Stimulated activated CD4-positive, alpha-beta T cell treated with anti-CD3 and anti-CD28 coated beads, Interleukin-1b, Interleukin-23, amount 100 ng/mL, for 4 hours (primary cell): Measurements from ENCODE around the gene RXFP1.

ENCODE experiments used
- DNase-seq, 2 donors: peaks; one replicate each; pipeline ENCODE4 v3.0.0-alpha.2; 2020; ENCODE audit warnings: low read depth in 2 of 2

Gene RXFP1

GRCh38 chr4:158521484-158522088, at the start of gene RXFP1:
TSS of gene RXFP1 (plus strand) at chr4:158521882. CDS start at chr4:158521977, 95 bp downstream.
- DNase-seq, result no peak

DNA sequence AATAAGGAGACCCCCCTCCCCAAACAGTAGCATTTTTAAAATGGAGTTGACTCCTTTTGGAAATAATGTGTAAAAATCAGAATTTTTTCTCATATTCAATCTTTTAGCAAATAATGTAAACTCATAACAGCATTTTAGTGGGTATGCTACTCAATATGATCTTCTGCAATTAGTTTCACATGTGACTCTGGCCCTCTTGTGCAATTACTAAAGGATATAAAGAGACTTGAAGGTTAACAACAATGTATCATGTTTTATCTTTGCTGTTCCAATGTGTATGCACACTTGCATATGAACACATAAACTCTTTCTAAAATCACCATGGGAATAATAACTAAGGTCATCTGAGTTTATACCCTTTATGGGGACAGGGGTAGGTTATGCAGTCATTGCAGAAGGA, 39.9 kb upstream of the RXFP1 start:
- no peak for DNase-seq

- no peak for DNase-seq
Observed at GRCh38 chr4:158484173-158484885, 37.4 kb upstream of the RXFP1 start.

- no peak for DNase-seq
Observed at GRCh38 chr4:158490629-158491028, 31.1 kb upstream of the RXFP1 start.

DNA sequence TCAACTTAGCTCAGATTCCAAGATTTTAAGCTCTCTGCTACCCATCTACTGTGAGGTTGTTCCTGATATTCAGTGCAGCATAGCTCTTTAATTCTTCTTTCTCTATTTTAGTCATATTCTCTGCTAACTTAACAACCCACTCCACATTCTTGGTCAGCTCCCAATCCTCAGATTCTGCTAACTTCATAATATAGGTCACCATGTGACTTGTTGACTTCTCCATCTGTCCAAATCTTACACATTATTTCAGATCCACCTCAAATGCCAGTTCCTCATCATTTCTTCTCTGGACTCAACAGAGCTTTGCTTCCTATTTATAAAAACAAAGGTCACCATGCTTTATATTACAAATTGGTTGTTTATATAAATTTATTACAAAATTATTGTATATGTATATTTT, 29.3 kb upstream of the RXFP1 start:
- no peak for DNase-seq

DNA sequence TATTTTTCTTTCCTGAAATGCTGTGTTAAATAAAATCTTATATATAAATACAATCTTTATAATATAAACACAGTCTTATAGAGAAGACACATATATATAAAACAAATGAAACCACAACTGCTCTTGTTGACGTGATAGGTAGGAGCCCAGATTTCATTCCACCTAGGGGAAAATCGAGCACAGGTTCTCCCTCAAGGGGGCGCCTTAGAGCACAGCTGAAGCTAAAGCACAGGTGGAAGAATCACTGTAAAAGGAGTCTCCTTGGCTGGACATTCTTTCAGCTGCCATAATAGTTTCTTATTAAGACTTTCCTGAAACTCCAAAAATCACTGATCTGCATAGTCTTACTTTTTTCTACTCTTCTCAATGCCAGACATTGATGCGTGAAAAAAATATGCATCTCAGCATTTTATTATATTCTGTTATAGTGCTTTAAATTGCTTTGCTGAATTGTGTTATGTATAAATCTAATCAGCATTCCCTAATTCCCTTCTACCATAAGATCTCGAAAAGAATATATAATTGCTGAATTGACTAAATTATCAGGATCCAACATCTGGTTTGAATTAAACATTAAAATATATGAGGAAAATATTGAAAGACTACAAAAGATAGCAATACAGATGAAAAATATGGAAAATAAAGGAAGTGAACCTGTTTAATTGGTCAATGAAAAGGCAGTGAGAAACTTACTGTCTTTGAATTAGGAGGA, 25.5 kb upstream of the RXFP1 start:
- peak in 1 of 2 donors; percentile 12 for DNase-seq

- DNase-seq, result no peak
Observed at GRCh38 chr4:158500054-158500453, 21.6 kb upstream of the RXFP1 start.

- no peak for DNase-seq
Observed at GRCh38 chr4:158513256-158513655, 8.4 kb upstream of the RXFP1 start.

DNA sequence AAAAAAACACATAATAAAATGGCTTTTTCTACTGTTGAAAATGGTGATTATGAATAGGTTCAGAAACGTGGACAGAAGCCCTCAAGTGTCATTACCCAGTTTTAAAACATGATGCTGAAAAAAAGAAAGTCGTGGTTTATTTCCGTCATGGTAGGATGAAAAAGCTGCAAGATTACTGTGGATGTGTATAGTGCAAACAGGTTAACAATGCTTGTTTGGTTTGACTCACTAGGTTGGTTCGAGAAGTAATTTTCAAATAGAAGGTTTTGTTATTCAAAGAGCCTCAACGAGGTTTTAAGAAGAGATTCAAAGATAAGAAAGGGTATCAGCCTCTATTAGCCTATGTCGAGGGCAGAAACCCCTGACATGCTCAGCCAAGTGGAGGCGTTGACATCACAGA, 2.5 kb upstream of the RXFP1 start:
- DNase-seq, result no peak

DNA sequence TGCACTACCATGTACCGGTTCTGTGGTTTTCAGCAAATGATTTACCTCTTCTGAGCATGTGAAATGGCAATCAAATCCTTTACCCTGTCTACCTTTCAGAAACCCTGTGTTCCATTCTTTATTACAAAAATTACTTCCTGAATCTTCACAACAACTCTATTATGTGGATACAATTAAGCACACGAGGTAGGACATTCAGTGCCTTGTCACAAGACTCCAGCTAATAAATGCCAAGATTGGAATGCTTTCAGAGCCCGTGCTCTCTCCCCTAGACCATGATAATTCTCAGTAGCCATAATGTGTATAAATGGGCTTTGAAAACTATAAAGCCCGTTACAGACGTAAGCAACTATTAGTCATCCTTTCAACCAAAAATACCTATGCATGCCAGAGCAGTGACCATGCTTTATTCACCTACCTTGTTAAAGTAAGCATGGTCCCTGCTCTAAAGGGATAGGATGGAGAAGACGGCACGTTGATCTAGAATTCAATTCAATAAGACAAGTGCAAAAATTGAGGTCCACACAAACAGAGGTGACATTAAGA, 2.4 kb downstream of the RXFP1 start:
- DNase-seq, result no peak

DNA sequence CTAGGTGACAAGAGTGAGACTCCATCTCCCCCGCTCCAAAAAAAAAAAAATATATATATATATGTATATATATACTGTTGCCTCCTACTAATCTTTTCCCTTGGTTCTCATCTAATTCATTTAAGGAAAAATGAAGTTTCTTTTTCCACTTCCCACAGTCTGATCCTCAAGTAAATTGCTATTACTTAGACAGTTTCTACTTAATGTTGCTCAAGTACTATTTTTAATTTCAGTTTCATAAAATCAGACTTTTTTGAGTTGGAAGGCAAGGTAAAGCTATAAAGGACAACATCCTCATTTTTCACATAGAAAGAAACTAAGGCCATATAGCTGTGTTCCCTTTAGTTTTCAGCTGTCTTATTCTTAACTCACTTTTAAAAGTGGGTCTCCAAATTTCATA, 5.8 kb downstream of the RXFP1 start:
- DNase-seq, result no peak

DNA sequence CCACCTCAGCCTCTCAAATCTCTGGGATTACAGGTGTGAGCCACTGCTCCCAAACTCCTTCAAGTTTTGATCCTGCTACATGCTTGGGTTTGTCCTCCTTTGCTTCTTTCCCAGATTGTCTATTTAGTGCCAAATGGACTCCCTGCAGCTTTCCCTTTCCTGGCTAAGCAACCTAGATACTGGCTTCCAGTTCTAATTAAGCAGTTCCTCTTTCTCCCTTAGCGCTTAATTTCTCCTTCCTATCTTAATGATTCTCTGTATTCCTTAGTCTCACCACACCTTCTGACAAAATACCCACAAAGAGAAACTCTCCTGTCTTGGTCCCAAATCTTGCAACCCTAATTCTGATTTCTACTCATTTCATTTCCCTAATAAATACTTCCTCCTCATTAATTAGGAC, 7.8 kb downstream of the RXFP1 start:
- no peak for DNase-seq

- DNase-seq, result no peak
Observed at GRCh38 chr4:158530381-158530780, 8.7 kb downstream of the RXFP1 start.

DNA sequence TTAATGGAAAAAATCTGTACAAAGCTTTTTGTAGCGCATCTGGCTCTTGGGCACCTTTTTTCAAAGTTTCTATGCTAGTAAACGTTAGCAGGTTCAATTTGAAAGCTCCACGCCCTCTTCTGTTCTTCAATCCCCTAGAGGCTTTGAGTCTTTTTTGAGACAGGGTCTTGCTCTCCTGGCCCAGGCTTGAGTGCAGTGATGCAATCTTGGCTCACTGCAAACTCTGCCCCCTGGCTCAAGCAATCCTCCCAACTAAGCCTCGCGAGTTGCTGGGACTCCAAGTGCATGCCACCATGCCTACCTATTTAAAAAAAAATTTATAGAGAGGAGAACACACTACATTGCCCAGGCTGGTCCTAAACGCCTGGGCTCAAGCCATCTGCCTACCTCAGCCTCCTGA, 9.2 kb downstream of the RXFP1 start:
- DNase-seq, result no peak

GRCh38 chr4:158532556-158533231, 11.0 kb downstream of the RXFP1 start:
- DNase-seq, result no peak

GRCh38 chr4:158534727-158535126, 13.0 kb downstream of the RXFP1 start:
- DNase-seq, result no peak

GRCh38 chr4:158535130-158535614, 13.5 kb downstream of the RXFP1 start:
- no peak for DNase-seq

- no peak for DNase-seq
Observed at GRCh38 chr4:158536833-158537232, 15.2 kb downstream of the RXFP1 start.

DNA sequence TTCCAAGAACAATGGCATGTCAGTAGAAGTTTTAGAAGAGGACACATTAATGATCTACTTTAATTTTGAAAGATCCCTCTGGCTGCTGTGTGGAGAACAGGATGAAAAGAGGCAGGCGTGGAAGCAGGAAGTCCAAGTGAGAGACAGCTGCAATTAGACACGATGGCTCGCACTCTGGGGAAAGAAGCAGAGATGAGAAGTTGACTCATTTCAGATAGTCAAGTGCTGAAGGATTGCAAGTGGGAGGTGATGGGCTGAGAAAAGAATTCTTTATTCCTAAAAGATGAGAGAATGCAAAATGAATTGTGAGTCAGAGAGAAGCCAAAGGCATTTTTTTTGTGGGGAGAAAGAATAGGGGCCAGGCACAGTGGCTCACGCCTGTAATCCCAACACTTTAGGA, 16.5 kb downstream of the RXFP1 start:
- DNase-seq, result no peak

DNA sequence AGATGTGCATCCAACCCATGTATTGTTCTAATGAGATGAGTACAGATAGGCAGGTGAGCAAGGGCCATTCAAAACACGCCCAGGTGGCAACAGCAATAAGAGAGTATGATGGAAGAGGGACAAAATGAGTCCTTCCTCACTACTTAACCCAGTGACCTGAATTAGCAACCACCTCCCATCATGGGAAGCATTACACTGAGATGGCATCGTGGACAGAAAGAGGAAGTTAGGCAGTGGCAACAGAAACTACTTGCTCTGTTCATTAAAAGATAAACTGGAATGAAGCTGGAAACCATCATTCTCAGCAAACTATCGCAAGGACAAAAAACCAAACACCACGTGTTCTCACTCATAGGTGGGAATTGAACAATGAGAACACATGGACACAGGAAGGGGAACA, 17.2 kb downstream of the RXFP1 start:
- DNase-seq, result no peak

DNA sequence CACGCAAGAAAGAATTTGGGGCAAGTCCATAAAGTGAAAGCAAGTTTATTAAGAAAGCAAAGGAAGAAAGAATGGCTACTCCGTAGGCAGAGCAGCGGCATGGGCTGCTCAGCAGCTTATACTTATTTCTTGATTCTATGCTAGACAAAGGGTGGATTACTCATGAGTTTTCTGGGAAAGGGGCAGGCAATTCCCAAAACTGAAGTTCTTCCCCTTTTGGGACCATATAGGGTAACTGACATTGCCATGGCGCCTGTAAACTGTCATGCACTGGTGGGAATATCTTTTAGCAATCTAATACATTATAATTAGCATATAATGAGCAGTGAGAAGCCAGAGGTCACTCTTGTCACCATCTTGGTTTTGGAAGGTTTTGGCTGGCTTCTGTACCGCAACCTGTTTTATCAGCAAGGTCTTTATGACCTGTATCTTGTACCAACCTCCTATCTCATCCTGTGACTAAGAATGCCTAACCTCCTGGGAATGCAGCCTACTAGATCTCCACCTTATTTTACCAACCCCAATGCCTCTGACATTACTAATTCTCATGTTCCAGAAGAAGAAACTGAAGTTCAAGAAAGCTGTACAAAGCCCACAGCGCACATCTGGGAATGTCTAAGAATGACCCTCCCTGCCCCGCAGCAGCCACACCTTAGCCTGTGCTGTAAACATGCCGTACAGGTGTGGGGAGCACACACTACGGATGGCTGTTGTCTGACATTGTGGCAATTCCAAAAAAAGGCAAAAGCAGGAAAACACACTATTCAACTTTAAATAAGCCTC, 18.6 kb downstream of the RXFP1 start:
- DNase-seq, result no peak
